ENCODE results near the gene DCAF15.

- no peak for TF ChIP-seq CTCF (IDR thresholded peaks at IDR 0.05)
- no peak for TF ChIP-seq POLR2AphosphoS5 (IDR thresholded peaks at IDR 0.05)
- no peak for TF ChIP-seq EP300 (IDR thresholded peaks at IDR 0.05)
- no peak for TF ChIP-seq POLR2A (IDR thresholded peaks at IDR 0.05)
These were observed 17.6 kb downstream of the DCAF15 start for GRCh38 chr19:13969897-13970296.

All from gastroesophageal sphincter (tissue), 3 donors.